ENCODE results near the gene TDRD1. TPM values are rescaled to one million over a fixed set of nuclear protein-coding genes. Genes with fewer than 3 reads are reported as not detected.

Gene TDRD1
- total and polyA plus RNA-seq, 10 of the 15 experiments (the other 5 are each of a cell fraction or from before 2014, with no cell fraction given): 0.03 to 0.04 TPM; not detected in 8

- Histone ChIP-seq H3K79me2 (ENCODE audit: control insufficient read depth, insufficient read depth, low read length) (no peaks in the 10 kb centered on the region), H3K27ac (ENCODE audit: control insufficient read depth, insufficient read depth) (no peak overlapping the region), H3K4me1 (ENCODE audit: control insufficient read depth, insufficient read depth, low read length) (no peaks in the 10 kb centered on the region; the same call in 1 of the 2 replicates), H3K27me3 (replicated peaks in 1 of 2; ENCODE audit: control insufficient read depth in 2 of 2, insufficient read depth in 2 of 2, low read length in 1 of 2) (no peaks in the 10 kb centered on the region), H3K4me2 (ENCODE audit: control insufficient read depth, insufficient read depth) (no peak overlapping the region), H4K20me1 (ENCODE audit: control insufficient read depth, insufficient read depth) (no peaks in the 10 kb centered on the region), H2AFZ (ENCODE audit: control insufficient read depth, low read depth, low read length) (no peak overlapping the region), H3K9ac (ENCODE audit: control insufficient read depth, insufficient read depth, low read length) (no peak overlapping the region), H3K9me3 (replicated peaks; ENCODE audit: control insufficient read depth, insufficient read depth, low read length) (no peaks in the 10 kb centered on the region), H3K4me3 (no peak overlapping the region), H3K36me3 (ENCODE audit: control insufficient read depth in 2 of 2, insufficient read depth in 2 of 2, low read length in 1 of 2) (no peaks in the 10 kb centered on the region)
- FAIRE-seq (no peak), ATAC-seq (no peak), DNase-seq (ENCODE audit: low read depth, low spot score) (no peak)
- TF ChIP-seq, protein P1, sequence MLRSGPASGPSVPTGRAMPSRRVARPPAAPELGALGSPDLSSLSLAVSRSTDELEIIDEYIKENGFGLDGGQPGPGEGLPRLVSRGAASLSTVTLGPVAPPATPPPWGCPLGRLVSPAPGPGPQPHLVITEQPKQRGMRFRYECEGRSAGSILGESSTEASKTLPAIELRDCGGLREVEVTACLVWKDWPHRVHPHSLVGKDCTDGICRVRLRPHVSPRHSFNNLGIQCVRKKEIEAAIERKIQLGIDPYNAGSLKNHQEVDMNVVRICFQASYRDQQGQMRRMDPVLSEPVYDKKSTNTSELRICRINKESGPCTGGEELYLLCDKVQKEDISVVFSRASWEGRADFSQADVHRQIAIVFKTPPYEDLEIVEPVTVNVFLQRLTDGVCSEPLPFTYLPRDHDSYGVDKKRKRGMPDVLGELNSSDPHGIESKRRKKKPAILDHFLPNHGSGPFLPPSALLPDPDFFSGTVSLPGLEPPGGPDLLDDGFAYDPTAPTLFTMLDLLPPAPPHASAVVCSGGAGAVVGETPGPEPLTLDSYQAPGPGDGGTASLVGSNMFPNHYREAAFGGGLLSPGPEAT (IDR thresholded peaks at IDR 0.05; ENCODE audit: low read depth): no peak
- TF ChIP-seq NR2C2 (IDR thresholded peaks at IDR 0.05; ENCODE audit: borderline replicate concordance, control insufficient read depth, insufficient read length, low read depth) (no peak), EED (IDR thresholded peaks at IDR 0.05; ENCODE audit: low read depth) (no peak), BCL11A (IDR thresholded peaks at IDR 0.05; ENCODE audit: low read depth, low read length) (no peak), ATF2 (IDR thresholded peaks at IDR 0.05; ENCODE audit: low read length) (no peak), SREBF1 (IDR thresholded peaks at IDR 0.05; ENCODE audit: low read length) (no peak), RB1 (IDR thresholded peaks at IDR 0.05; ENCODE audit: borderline replicate concordance) (no peak), BMI1 (IDR thresholded peaks at IDR 0.05; ENCODE audit: borderline replicate concordance) (no peak), ZBTB4 (CRISPR knock-in tag; IDR thresholded peaks at IDR 0.05) (no peak), IKZF2 (IDR thresholded peaks at IDR 0.05) (no peak), NFXL1 (IDR thresholded peaks at IDR 0.05; ENCODE audit: borderline replicate concordance) (no peak), TBL1XR1 (IDR thresholded peaks at IDR 0.05; ENCODE audit: low read depth, low read length) (no peak), MYC (IDR thresholded peaks at IDR 0.05; ENCODE audit: insufficient read depth, insufficient read length, insufficient replicate concordance, low read length, severe bottlenecking) (no peak)
- TF ChIP-seq, protein P2, sequence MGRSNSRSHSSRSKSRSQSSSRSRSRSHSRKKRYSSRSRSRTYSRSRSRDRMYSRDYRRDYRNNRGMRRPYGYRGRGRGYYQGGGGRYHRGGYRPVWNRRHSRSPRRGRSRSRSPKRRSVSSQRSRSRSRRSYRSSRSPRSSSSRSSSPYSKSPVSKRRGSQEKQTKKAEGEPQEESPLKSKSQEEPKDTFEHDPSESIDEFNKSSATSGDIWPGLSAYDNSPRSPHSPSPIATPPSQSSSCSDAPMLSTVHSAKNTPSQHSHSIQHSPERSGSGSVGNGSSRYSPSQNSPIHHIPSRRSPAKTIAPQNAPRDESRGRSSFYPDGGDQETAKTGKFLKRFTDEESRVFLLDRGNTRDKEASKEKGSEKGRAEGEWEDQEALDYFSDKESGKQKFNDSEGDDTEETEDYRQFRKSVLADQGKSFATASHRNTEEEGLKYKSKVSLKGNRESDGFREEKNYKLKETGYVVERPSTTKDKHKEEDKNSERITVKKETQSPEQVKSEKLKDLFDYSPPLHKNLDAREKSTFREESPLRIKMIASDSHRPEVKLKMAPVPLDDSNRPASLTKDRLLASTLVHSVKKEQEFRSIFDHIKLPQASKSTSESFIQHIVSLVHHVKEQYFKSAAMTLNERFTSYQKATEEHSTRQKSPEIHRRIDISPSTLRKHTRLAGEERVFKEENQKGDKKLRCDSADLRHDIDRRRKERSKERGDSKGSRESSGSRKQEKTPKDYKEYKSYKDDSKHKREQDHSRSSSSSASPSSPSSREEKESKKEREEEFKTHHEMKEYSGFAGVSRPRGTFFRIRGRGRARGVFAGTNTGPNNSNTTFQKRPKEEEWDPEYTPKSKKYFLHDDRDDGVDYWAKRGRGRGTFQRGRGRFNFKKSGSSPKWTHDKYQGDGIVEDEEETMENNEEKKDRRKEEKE (IDR thresholded peaks at IDR 0.05): no peak
- CTCF ChIA-PET: interaction anchor here (0.6 kb wide), 1 partner anchor 17 kb away, joined by 3 read pairs; no protein-coding TSS in a partner anchor
- SMC1A ChIA-PET (ENCODE audit: uncharacterized antibody, unreplicated experiment): interaction anchor here (0.6 kb wide), 1 partner anchor 155 kb away, joined by 3 read pairs; no protein-coding TSS in a partner anchor
- WGBS (ENCODE audit: insufficient coverage, insufficient replicate concordance, low lambda C conversion rate, missing lambda C conversion rate): 45% methylated on average over 8 of the region's 8 CpGs
- in situ Hi-C loops (cut with MboI) (loop anchor here (25.0 kb wide), 1 partner anchor 258 kb away; no protein-coding TSS in a partner anchor), intact Hi-C loops (cut with micrococcal nuclease; ENCODE audit: unreplicated experiment) (no loop called here)
- POLR2A ChIA-PET: no interaction called here
- RAD21 ChIA-PET (ENCODE audit: unreplicated experiment): no interaction called here
- BruUV-seq (replicated peaks): no TSS peak
Measured at GRCh38 chr10:114179747-114180146, 594 bp downstream of the TDRD1 start.
